ENCODE data around the gene IFNA8.

IFNA8 gene

DNA sequence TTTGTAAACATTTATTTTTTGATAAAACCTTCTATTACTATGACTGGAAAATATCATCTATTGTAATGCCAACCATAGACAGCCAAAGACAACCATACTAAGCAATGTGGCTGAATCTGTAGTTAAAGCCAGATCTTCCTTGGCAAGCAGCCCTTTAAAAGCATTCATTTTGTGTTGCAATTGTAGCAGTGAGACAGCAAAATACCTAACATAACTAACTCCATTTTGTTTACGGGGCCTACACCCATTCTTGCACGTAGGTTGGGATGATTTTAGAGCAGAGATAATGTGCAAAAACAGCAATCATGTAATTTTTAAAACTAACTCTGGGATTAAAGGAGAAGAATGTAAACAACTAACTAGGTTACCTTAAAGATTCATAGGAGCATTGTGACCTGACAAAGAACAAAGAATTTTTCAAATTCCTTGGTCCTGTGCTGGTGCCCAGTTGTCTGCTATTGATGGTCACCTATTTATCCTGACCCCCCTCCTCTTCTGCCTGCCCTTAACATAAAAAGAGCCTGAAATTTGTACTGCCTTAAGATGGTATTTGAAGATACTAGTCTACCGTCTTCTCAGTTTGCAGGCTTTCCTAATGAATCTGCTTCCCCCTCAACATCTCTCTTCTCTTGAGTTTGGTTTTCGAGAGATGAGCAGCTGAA, 41.9 kb downstream of the IFNA8 start:
- no peaks in the 10 kb centered on the region for H3K9me3 ChIP-seq
- H3K36me3 ChIP-seq, result no peaks in the 10 kb centered on the region
- no peaks in the 10 kb centered on the region for H3K27me3 ChIP-seq
- H3K4me3 ChIP-seq (ENCODE audit: low read depth in 1 of 2, low read length in 1 of 2), result no peak overlapping the region
- H3K27ac ChIP-seq, result no peak overlapping the region
- TF ChIP-seq CTCF (IDR thresholded peaks at IDR 0.05), result no peak
- no peaks in the 10 kb centered on the region for H3K4me1 ChIP-seq (ENCODE audit: control insufficient read depth in 1 of 2, insufficient read depth in 1 of 2, low read depth in 1 of 2, low read length in 1 of 2)

DNA sequence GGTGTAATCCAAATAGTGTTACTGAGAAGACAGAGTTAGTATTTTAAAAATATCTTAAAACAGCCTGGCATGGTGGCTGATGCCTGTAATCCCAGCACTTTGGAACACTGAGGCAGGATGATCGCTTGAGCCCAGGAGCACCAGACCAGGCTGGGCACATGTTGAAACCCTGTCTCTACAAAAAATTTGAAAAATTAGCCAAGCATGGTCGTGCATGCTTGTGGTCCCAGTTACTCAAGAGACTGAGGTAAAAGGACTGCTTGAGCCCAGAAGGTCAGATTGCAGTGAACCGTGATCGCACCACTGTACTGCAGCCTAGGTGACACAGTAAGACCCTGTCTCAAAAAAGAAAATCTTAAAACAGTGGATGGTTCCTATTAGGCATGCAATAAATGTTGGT, 43.8 kb downstream of the IFNA8 start:
- Histone ChIP-seq H3K9me3 (no peaks in the 10 kb centered on the region), H3K27ac (no peak overlapping the region), H3K4me1 (ENCODE audit: control insufficient read depth in 1 of 2, insufficient read depth in 1 of 2, low read depth in 1 of 2, low read length in 1 of 2) (no peaks in the 10 kb centered on the region), H3K36me3 (no peaks in the 10 kb centered on the region), H3K4me3 (ENCODE audit: low read depth in 1 of 2, low read length in 1 of 2) (no peak overlapping the region), H3K27me3 (no peaks in the 10 kb centered on the region)
- TF ChIP-seq CTCF (IDR thresholded peaks at IDR 0.05), result no peak

DNA sequence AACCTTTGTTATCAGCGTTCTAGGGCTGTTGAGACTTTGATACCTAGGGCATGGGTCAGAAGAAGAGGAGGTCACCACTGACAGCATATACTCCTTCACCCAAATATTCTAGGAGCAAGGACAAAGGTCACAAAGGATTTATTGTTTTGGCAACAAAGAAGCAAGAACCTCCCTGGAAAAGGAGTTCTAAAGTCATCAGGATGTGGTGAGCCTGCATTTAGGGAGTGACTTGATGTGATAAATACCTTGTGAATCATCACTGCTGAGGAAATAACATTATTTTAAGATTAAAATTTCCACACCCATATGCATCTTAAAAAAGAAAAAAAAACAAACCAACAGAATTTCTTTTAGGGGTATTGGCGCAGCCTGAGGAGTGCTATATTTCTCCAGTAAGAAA, 45.2 kb downstream of the IFNA8 start:
- Histone ChIP-seq H3K27ac (no peak overlapping the region), H3K4me3 (ENCODE audit: low read depth in 1 of 2, low read length in 1 of 2) (no peak overlapping the region), H3K4me1 (ENCODE audit: control insufficient read depth in 1 of 2, insufficient read depth in 1 of 2, low read depth in 1 of 2, low read length in 1 of 2) (no peaks in the 10 kb centered on the region), H3K9me3 (no peaks in the 10 kb centered on the region), H3K36me3 (no peaks in the 10 kb centered on the region), H3K27me3 (no peaks in the 10 kb centered on the region)
- TF ChIP-seq CTCF (IDR thresholded peaks at IDR 0.05), result no peak

GRCh38 chr9:21455320-21455719, 46.4 kb downstream of the IFNA8 start:
- H3K27ac ChIP-seq, result no peak overlapping the region
- H3K27me3 ChIP-seq, result peaks cover 5% of the 10 kb centered on the region
- H3K9me3 ChIP-seq, result no peaks in the 10 kb centered on the region
- H3K36me3 ChIP-seq, result no peaks in the 10 kb centered on the region
- peak; percentile 22 for TF ChIP-seq CTCF (IDR thresholded peaks at IDR 0.05)
- no peaks in the 10 kb centered on the region for H3K4me1 ChIP-seq (ENCODE audit: control insufficient read depth in 1 of 2, insufficient read depth in 1 of 2, low read depth in 1 of 2, low read length in 1 of 2)
- H3K4me3 ChIP-seq (ENCODE audit: low read depth in 1 of 2, low read length in 1 of 2), result no peak overlapping the region

Measured in neutrophil (primary cell).